Prostate gland (tissue), 2 donors: ENCODE data around the gene CEP63. TPM values are rescaled to one million over a fixed set of nuclear protein-coding genes. Genes with fewer than 3 reads are reported as not detected.

Experiments used
- DNase-seq: peaks from one replicate; pipeline ENCODE4 v3.0.0-alpha.2; 2019; ENCODE audit warnings: low spot score
- H3K27ac ChIP-seq, 2 donors: fragments of 200-600 bp; sonication (generic); 2 replicates each; pipeline ENCODE4 v1.5.1; 2017 to 2019
- H3K27me3 ChIP-seq: fragments of 200-600 bp; sonication (generic); replicated peaks from 2 replicates; pipeline ENCODE4 v1.5.1; 2019; ENCODE audit not compliant: insufficient read depth
- H3K36me3 ChIP-seq, 2 donors: fragments of 200-600 bp; sonication (generic); 1 replicate in 1 of 2; 2 replicates in 1 of 2; pipeline versions ENCODE4 v1.5.1 to v1.8.1; 2017 to 2019
- H3K4me1 ChIP-seq: fragments of 200-600 bp; sonication (generic); replicated peaks from 2 replicates; pipeline ENCODE4 v1.5.1; 2019
- H3K4me3 ChIP-seq, 2 donors: fragments of 200-600 bp; sonication (generic); 2 replicates each; pipeline ENCODE4 v1.5.1; 2017 to 2019
- H3K9me3 ChIP-seq: fragments of 200-600 bp; sonication (generic); 2 replicates; pipeline ENCODE4 v1.5.1; 2017
- POLR2A ChIP-seq: fragments of 450-650 bp; IDR thresholded peaks from one replicate; pipeline ENCODE4 v1.6.1; 2016; ENCODE audit warnings: antibody characterized with exemption, mild to moderate bottlenecking
- POLR2AphosphoS5 ChIP-seq: sonication (generic); formaldehyde crosslinking; IDR thresholded peaks from one replicate; pipeline ENCODE4 v1.6.1; 2017; ENCODE audit warnings: antibody characterized with exemption
- WGBS: methylation state at CpG from one replicate; pipeline ENCODE4 v1.1.5; 2018; 5-methylcytosine and 5-hydroxymethylcytosine counted together
- intact Hi-C: fragments of 100-400 bp; cut with DNase I; formaldehyde crosslinking; loops from one replicate; pipeline ENCODE4 v1.14.2; 2022
- total RNA-seq, 2 donors: library from RNA; depleted of rRNA; stranded (reverse); fragments of >200 nt; gene quantifications; one replicate each; pipeline ENCODE4 v1.1.0, GENCODE V29; 2016
- TF ChIP-seq, protein P1 (sequence below), 4 experiments: fragments of 200-600 bp in 2 of 4; fragments of 450-650 bp in 2 of 4; sonication (generic) in 2 of 4; IDR thresholded peaks; 1 replicate in 3 of 4; 2 replicates in 1 of 4; pipeline ENCODE4 v1.5.1; 2016 to 2019; ENCODE audit warnings: antibody characterized with exemption in 4 of 4, mild to moderate bottlenecking in 2 of 4, moderate library complexity in 2 of 4

CEP63 gene
- total RNA-seq, 2 donors from 2014 or later = 35.2 to 60.1 TPM

DNA sequence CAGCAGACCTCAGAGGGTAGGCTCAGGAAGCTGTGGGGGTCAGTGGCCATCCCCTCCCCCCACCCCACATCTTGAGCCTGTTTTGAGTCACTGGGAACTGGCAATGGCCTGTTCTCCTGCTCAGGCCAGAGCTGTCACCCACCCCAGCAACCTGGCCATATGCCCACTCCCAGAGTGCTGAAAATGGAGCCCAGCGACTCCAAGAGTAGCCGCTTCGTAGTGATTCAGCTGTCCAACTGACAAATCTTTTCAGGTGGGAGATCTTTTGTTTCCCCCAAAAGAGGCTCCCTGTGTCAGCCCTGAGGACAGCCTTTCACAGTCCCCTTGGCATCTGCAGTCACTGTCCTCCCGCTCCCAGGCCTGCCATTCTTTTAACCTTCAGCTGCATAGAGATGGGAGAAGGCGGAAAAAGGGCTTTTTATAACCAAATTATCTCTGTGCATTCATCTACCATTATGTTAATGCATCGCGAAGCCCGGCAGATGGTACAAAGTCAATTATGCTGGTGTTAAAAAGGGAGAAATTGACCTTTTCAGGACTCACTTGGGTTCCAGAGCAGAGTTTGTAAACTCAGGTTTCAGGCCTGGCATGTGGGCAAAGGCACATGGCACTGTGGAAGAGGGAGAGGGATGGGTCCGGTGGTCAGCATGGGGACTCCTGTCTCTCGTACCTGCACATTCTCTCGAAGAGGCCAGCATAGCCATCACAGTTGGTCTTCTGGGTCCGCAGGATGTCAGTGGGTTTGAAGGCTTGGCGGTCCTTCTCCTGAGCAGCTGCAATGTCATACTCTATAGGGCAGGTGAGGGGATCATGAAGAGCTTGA is 132.8 kb downstream of the CEP63 start:
- Histone ChIP-seq H3K27me3 (no peaks in the 10 kb centered on the region), H3K27ac (no peak overlapping the region), H3K9me3 (no peaks in the 10 kb centered on the region), H3K4me1 (no peaks in the 10 kb centered on the region), H3K4me3 (no peak overlapping the region), H3K36me3 (no peaks in the 10 kb centered on the region)
- no peak for DNase-seq
- WGBS = 89% methylated on average over 13 of the region's 13 CpGs
- intact Hi-C loops = no loop called here
- TF ChIP-seq POLR2AphosphoS5 (no peak), POLR2A (no peak)
- TF ChIP-seq, protein P1, sequence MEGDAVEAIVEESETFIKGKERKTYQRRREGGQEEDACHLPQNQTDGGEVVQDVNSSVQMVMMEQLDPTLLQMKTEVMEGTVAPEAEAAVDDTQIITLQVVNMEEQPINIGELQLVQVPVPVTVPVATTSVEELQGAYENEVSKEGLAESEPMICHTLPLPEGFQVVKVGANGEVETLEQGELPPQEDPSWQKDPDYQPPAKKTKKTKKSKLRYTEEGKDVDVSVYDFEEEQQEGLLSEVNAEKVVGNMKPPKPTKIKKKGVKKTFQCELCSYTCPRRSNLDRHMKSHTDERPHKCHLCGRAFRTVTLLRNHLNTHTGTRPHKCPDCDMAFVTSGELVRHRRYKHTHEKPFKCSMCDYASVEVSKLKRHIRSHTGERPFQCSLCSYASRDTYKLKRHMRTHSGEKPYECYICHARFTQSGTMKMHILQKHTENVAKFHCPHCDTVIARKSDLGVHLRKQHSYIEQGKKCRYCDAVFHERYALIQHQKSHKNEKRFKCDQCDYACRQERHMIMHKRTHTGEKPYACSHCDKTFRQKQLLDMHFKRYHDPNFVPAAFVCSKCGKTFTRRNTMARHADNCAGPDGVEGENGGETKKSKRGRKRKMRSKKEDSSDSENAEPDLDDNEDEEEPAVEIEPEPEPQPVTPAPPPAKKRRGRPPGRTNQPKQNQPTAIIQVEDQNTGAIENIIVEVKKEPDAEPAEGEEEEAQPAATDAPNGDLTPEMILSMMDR (IDR thresholded peaks at IDR 0.05) = no peak

DNA sequence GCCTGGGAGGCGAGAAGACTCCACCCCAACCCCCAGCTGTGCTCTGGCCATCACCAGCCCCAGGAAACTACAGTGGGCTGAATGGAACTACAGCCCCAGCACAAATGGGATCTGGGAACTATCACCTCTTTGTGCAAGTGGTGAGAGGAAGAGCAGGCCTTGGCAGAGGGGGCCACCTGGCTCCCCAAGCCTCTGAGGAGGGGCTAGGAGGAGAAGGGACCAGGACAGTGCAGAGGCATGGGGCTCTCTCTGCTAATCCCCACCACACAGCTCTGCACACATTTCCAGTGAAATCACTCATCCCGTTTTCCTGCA is 133.4 kb downstream of the CEP63 start:
- Histone ChIP-seq H3K4me3 (no peak overlapping the region), H3K27ac (no peak overlapping the region), H3K36me3 (no peaks in the 10 kb centered on the region), H3K4me1 (no peaks in the 10 kb centered on the region), H3K27me3 (no peaks in the 10 kb centered on the region), H3K9me3 (no peaks in the 10 kb centered on the region)
- TF ChIP-seq, protein P1 (IDR thresholded peaks at IDR 0.05) = no peak
- TF ChIP-seq POLR2A (no peak), POLR2AphosphoS5 (no peak)
- DNase-seq = no peak
- WGBS = 88% methylated on average over 2 of the region's 2 CpGs
- intact Hi-C loops = no loop called here

DNA sequence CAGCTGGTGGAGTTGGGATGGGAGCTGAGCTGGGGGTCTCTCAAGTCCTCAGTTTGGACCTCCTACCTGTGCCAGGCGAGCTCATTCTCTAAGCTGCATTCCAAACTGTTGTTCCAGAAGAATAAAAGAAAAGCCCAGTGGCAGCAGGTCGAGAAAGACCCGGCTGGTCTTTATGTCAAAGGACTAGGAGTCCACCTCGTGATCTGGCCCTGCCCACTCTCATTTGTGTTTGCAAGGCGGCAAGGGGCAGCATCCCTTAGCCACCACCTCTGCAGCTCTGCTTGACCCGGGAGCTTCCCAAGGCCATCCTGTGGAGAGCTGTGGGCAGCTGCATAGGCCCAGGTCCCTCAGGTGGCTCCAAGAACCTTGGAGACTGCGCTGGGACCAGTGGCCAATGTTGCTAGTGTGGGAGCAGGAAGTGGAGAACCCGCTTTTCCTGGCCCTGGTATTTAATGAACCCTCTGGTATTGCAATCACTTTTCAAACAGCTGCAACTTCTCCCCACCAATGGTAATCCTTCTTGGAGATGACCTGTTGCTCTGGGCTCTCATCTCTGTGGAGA is 134.1 kb downstream of the CEP63 start:
- 88% methylated on average over 8 of the region's 8 CpGs for WGBS
- intact Hi-C loops = no loop called here

DNA sequence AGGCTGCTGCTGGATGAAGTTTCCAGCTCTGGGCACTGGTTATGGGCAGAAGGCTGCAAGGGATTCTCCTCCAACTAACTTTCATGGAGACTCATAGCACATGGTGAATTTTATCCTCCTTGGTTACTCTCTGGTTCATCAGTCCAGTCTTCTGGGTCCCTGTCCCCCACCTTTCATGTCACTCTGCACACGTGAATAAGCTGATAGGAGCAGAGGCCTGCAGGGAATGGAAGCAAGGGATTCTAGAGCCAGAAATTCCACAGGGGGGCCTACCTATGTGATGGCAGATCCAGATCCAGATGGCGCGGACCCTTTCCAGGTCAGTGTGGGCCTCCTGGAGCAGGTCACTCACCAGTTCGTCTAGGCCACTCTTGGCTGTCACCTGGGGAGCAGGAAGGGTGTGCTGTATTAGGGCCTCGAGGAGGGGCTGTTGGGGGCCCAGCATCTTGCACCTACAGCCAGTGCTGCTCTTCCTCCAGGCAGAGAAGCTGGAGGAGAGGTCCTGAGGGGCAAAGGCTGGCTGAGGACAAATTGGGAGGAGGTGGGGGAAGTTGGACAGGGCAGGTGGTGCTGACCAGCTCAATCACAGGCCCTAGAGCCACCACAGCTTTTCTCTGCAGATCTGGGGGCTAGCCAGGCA is 134.7 kb downstream of the CEP63 start:
- Histone ChIP-seq H3K27ac (no peak overlapping the region), H3K27me3 (no peaks in the 10 kb centered on the region), H3K9me3 (no peaks in the 10 kb centered on the region), H3K4me1 (no peaks in the 10 kb centered on the region), H3K36me3 (no peaks in the 10 kb centered on the region), H3K4me3 (no peak overlapping the region)
- WGBS = 92% methylated on average over 5 of the region's 5 CpGs
- intact Hi-C loops = no loop called here
- no peak for TF ChIP-seq POLR2A
- TF ChIP-seq POLR2AphosphoS5 = no peak
- TF ChIP-seq, protein P1 (IDR thresholded peaks at IDR 0.05) = no peak
- DNase-seq = no peak

More for the DNA sequence above, 134.1 kb downstream of the CEP63 start:
- TF ChIP-seq, protein P1 (IDR thresholded peaks at IDR 0.05) = no peak
- no peak for TF ChIP-seq POLR2AphosphoS5
- no peak for TF ChIP-seq POLR2A
- no peak for DNase-seq
- no peaks in the 10 kb centered on the region for H3K27me3 ChIP-seq
- no peak overlapping the region for H3K27ac ChIP-seq
- H3K36me3 ChIP-seq = no peaks in the 10 kb centered on the region
- no peaks in the 10 kb centered on the region for H3K4me1 ChIP-seq
- H3K4me3 ChIP-seq = no peak overlapping the region
- no peaks in the 10 kb centered on the region for H3K9me3 ChIP-seq
